K562 (cell line): ENCODE results near the gene PDE8B. TPM values are rescaled to one million over a fixed set of nuclear protein-coding genes. Genes with fewer than 3 reads are reported as not detected.
"Not testable (repeated sequence)": the region's sequence is repeated elsewhere in the genome, so short reads cannot be mapped to it uniquely, and the experiment has no call there.

Experiments
- ATAC-seq: fragments of 200-7000 bp; cut with Tn5 transposase; 3 replicates; pipeline ENCODE4 v1.9.1; 2020; ENCODE audit warnings: moderate library complexity
- BruUV-seq: library from RNA; stranded (reverse); fragments of 400-500 nt; replicated peaks from 2 replicates; lab custom pipeline; 2021; lab: Mats Ljungman, UMichigan
- CTCF ChIA-PET: fragments of 300-600 bp; formaldehyde crosslinking; extraction: SDS; loops from one replicate; lab custom pipeline; 2021; ENCODE audit warnings: low intra/inter-chr PET ratio; lab: Yijun Ruan, JAX
- POLR2A ChIA-PET: fragments of 300-600, 350-650 bp; sonication (Branson Sonifier 250); formaldehyde crosslinking; extraction: SDS; loops from one replicate; lab custom pipeline; 2021; ENCODE audit warnings: antibody characterized with exemption, inconsistent platforms; lab: Yijun Ruan, JAX
- DNase-seq, 4 experiments: peaks; one replicate each; pipeline versions ENCODE4 v3.0.0 to v3.0.0-alpha.2; 2011 to 2018; ENCODE audit warnings: low spot score in 3 of 4, mixed read lengths in 3 of 4; ENCODE audit errors: extremely low read depth in 1 of 4
- FAIRE-seq: peaks from 2 replicates; lab custom pipeline; 2011; peaks lifted over from hg19 to GRCh38; lab: Jason Lieb, UNC
- H2AFZ ChIP-seq: 2 replicates; pipeline ENCODE4 v1.6.0; 2011; ENCODE audit warnings: low read depth, low read length, control low read depth, inconsistent platforms
- H3K27ac ChIP-seq: fragments of 200-600 bp; 3 replicates; pipeline ENCODE4 v1.8.0; 2011; ENCODE audit warnings: low read depth, mild to moderate bottlenecking, control low read depth, inconsistent platforms, low read length, moderate library complexity, mixed read lengths; ENCODE audit errors: extremely low read depth
- H3K27me3 ChIP-seq, 2 experiments: fragments of 300-600 bp in 1 of 2; 2 replicates in 1 of 2; 3 replicates in 1 of 2; pipeline versions ENCODE4 v1.6.0 to v1.8.0; 2011; ENCODE audit warnings: inconsistent platforms in 2 of 2, low read length in 2 of 2, mild to moderate bottlenecking in 1 of 2, mixed read lengths in 1 of 2, moderate library complexity in 1 of 2; ENCODE audit not compliant: control insufficient read depth in 2 of 2, insufficient read depth in 2 of 2
- H3K36me3 ChIP-seq: fragments of 300-600 bp; 3 replicates; pipeline ENCODE4 v1.8.0; 2011; ENCODE audit warnings: mild to moderate bottlenecking, low read length, inconsistent platforms; ENCODE audit not compliant: control insufficient read depth, insufficient read depth
- H3K4me1 ChIP-seq, 2 experiments: fragments of 200-600 bp in 1 of 2; replicated peaks in 1 of 2; 2 replicates in 1 of 2; 3 replicates in 1 of 2; pipeline versions ENCODE4 v1.5.1 to v1.8.0; 2011; ENCODE audit warnings: inconsistent platforms in 2 of 2, low read length in 2 of 2, mild to moderate bottlenecking in 1 of 2, mixed read lengths in 1 of 2, moderate library complexity in 1 of 2; ENCODE audit not compliant: control insufficient read depth in 2 of 2, insufficient read depth in 2 of 2
- H3K4me2 ChIP-seq: 2 replicates; pipeline ENCODE4 v1.6.1; 2011; ENCODE audit warnings: low read length, control low read depth, inconsistent platforms, mixed read lengths; ENCODE audit not compliant: insufficient read depth
- H3K4me3 ChIP-seq: fragments of 200-600 bp; sonication (generic), shearing (Covaris generic); 2 replicates; pipeline ENCODE4 v1.5.1; 2016; ENCODE audit warnings: control low read depth, inconsistent platforms
- H3K79me2 ChIP-seq: fragments of 200-600 bp; 3 replicates; pipeline ENCODE4 v1.8.0; 2011; ENCODE audit warnings: low read length, inconsistent platforms; ENCODE audit not compliant: control insufficient read depth, insufficient read depth
- H3K9ac ChIP-seq, 2 experiments: 2 replicates each; pipeline versions ENCODE4 v1.6.0 to v1.6.1; 2011; ENCODE audit warnings: low read depth in 2 of 2, low read length in 2 of 2, control low read depth in 1 of 2, inconsistent platforms in 1 of 2, mild to moderate bottlenecking in 1 of 2, mixed read lengths in 1 of 2; ENCODE audit not compliant: insufficient read depth in 1 of 2
- H3K9me1 ChIP-seq: one replicate; pipeline ENCODE4 v1.6.0; 2011; ENCODE audit warnings: inconsistent platforms, mild to moderate bottlenecking, low read length, moderate library complexity; ENCODE audit not compliant: control insufficient read depth, insufficient read depth
- H3K9me3 ChIP-seq: replicated peaks from 2 replicates; pipeline ENCODE4 v1.5.1; 2011; ENCODE audit warnings: low read depth, low read length, inconsistent platforms; ENCODE audit not compliant: control insufficient read depth, insufficient read depth
- H4K20me1 ChIP-seq: replicated peaks from 2 replicates; pipeline ENCODE4 v1.6.1; 2011; ENCODE audit warnings: low read length, inconsistent platforms, mixed read lengths; ENCODE audit not compliant: control insufficient read depth, insufficient read depth
- KDM1A ChIP-seq, 2 experiments: fragments of 450-650 bp; IDR thresholded peaks; 2 replicates each; pipeline ENCODE4 v1.6.1; 2016; ENCODE audit warnings: mild to moderate bottlenecking in 2 of 2
- ZNF146 ChIP-seq: IDR thresholded peaks from one replicate; pipeline ENCODE4 v1.6.1; 2018; ENCODE audit warnings: missing compliant biosample characterization; ENCODE audit not compliant: unreplicated experiment
- WGBS: fragments of 100-300 bp; shearing (Covaris generic); methylation state at CpG from one replicate; pipeline ENCODE4 v1.1.6; 2016; ENCODE audit warnings: low coverage, mixed read lengths; ENCODE audit not compliant: insufficient coverage; ENCODE audit errors: missing lambda C conversion rate; 5-methylcytosine and 5-hydroxymethylcytosine counted together
- in situ Hi-C: fragments of 300-500 bp; cut with MboI; formaldehyde crosslinking; loops from 4 replicates; pipeline ENCODE4 v1.15.0; 2018; ENCODE audit warnings: inconsistent platforms, mixed read lengths
- intact Hi-C: fragments of 100-400 bp; cut with micrococcal nuclease; formaldehyde crosslinking; loops from 2 replicates; pipeline ENCODE4 v1.14.2; 2022
- polyA plus RNA-seq, 8 experiments: library from polyadenylated mRNA; depleted of rRNA in 4 of 8; stranded (reverse) in 5 of 8; unstranded in 3 of 8; fragments of >200 nt; fragmentation: Nextera tagmentation in 2 of 8; fragmentation: Illumina TruSeq in 1 of 8; extraction: Ambion mirVana in 2 of 8; extraction: Trizol in 1 of 8; gene quantifications; 2 replicates each; pipeline versions ENCODE4 v1.2.1 to v1.2.3, GENCODE V29; 2011 to 2014; ENCODE audit warnings: inconsistent platforms in 1 of 8, missing spikeins in 1 of 8
- total RNA-seq, 7 experiments: library from RNA; depleted of rRNA in 6 of 7; stranded (reverse); fragments of >200 nt in 6 of 7; fragmentation: Illumina TruSeq in 2 of 7; extraction: Trizol in 2 of 7; gene quantifications; 2 replicates each; pipeline versions ENCODE4 v1.2.1 to v1.2.3, GENCODE V29; 2011 to 2021; ENCODE audit warnings: low replicate concordance in 1 of 7

The PDE8B gene
- total and polyA plus RNA-seq, 9 of the 15 experiments (the other 6 are each of a cell fraction or from before 2014, with no cell fraction given), result 0.15 to 0.28 TPM; not detected in 7

DNA sequence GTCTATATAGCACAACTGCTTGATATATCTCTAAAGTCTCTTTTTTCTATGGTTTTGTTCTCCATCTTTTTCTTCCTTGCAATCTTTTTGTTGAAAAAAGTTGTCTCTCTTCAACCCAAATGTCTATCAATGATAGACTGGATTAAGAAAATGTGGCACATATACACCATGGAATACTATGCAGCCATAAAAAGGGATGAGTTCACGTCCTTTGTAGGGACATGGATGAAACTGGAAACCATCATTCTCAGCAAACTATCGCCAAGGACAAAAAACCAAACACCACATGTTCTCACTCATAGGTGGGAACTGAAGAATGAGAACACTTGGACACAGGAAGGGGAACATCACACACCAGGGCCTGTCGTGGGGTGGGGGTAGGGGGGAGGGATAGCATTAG is 258.4 kb downstream of the PDE8B start:
- ATAC-seq, H2AFZ ChIP-seq, H3K4me2 ChIP-seq, H3K27ac ChIP-seq, DNase-seq, POLR2A ChIA-PET, in situ Hi-C loops, H4K20me1 ChIP-seq, H3K27me3 ChIP-seq, H3K9ac ChIP-seq, H3K36me3 ChIP-seq, H3K4me1 ChIP-seq, H3K4me3 ChIP-seq, H3K79me2 ChIP-seq, intact Hi-C loops, H3K9me3 ChIP-seq, H3K9me1 ChIP-seq, BruUV-seq, FAIRE-seq, CTCF ChIA-PET: not testable (repeated sequence)
- WGBS, result 60% methylated on average over 1 of the region's 3 CpGs
- TF ChIP-seq KDM1A (IDR thresholded peaks at IDR 0.05) (0 out of 4 replicates have a peak, but pooled peaks of 1 of the 2 experiments have one; percentile 7), ZNF146 (CRISPR knock-in tag) (peak; percentile 60)
- TF ChIP-seq, all 486 proteins: peak for 2; not testable (repeated sequence) for 484

GRCh38 chr5:77475041-77475440 is 264.6 kb downstream of the PDE8B start:
- POLR2A ChIA-PET, result interaction anchor here (1.0 kb wide), 1 partner anchor 10 kb away, joined by 3 read pairs; no protein-coding TSS in a partner anchor
- intact Hi-C loops, H3K27me3 ChIP-seq, BruUV-seq, in situ Hi-C loops, H3K4me3 ChIP-seq, H3K79me2 ChIP-seq, H2AFZ ChIP-seq, H3K4me1 ChIP-seq, DNase-seq, H4K20me1 ChIP-seq, H3K4me2 ChIP-seq, H3K9me1 ChIP-seq, CTCF ChIA-PET, H3K9me3 ChIP-seq, H3K9ac ChIP-seq, H3K27ac ChIP-seq, FAIRE-seq, H3K36me3 ChIP-seq, ATAC-seq: not testable (repeated sequence)
- WGBS, result 57% methylated on average over 4 of the region's 11 CpGs

Other genes starting within 250 kb of the PDE8B start
- gene AGGF1, start 180.3 kb upstream of the PDE8B start, total RNA-seq (2014; rRNA removed), result 15.6 and 19.8 TPM in 2 replicates
- 14.7 and 17.8 TPM in 2 replicates for gene AGGF1, start 180.3 kb upstream of the PDE8B start, total RNA-seq (2014; rRNA removed; fragmentation: Illumina TruSeq; extraction: Trizol)
- 12.1 and 13.4 TPM in 2 replicates for gene AGGF1, start 180.3 kb upstream of the PDE8B start, total RNA-seq (2015; rRNA removed; fragmentation: Illumina TruSeq; extraction: Trizol)
- gene AGGF1, start 180.3 kb upstream of the PDE8B start, total RNA-seq (2021), result 16.7 and 17.2 TPM in 2 replicates
- 15.6 and 20.4 TPM in 2 replicates for gene AGGF1, start 180.3 kb upstream of the PDE8B start, polyA plus RNA-seq (2011; rRNA removed)
- 10.7 and 12.9 TPM in 2 replicates for gene AGGF1, start 180.3 kb upstream of the PDE8B start, polyA plus RNA-seq (2014; fragmentation: Illumina TruSeq; extraction: Trizol)
- gene AGGF1, start 180.3 kb upstream of the PDE8B start, polyA plus RNA-seq (2014; fragmentation: Nextera tagmentation; extraction: Ambion mirVana), result 1 to 10 TPM; 5.2 to 5.8 TPM
- 10.0 and 12.4 TPM in 2 replicates for gene AGGF1, start 180.3 kb upstream of the PDE8B start, polyA plus RNA-seq (2014; rRNA removed)
- gene ZBED3, start 123.4 kb upstream of the PDE8B start, total RNA-seq (2014; rRNA removed), result not detected in 2 replicates
- gene ZBED3, start 123.4 kb upstream of the PDE8B start, total RNA-seq (2014; rRNA removed; fragmentation: Illumina TruSeq; extraction: Trizol), result not detected in 2 replicates
- not detected in 2 replicates for gene ZBED3, start 123.4 kb upstream of the PDE8B start, total RNA-seq (2015; rRNA removed; fragmentation: Illumina TruSeq; extraction: Trizol)
- gene ZBED3, start 123.4 kb upstream of the PDE8B start, total RNA-seq (2021), result 0.04 TPM in 1 of 2 replicates, not detected in the other
- gene ZBED3, start 123.4 kb upstream of the PDE8B start, polyA plus RNA-seq (2011; rRNA removed), result 0.01 TPM in 1 of 2 replicates, not detected in the other
- gene ZBED3, start 123.4 kb upstream of the PDE8B start, polyA plus RNA-seq (2014; fragmentation: Illumina TruSeq; extraction: Trizol), result 0.01 TPM in 1 of 2 replicates, not detected in the other
- under 1 TPM; 0.01 to 0.03 TPM for gene ZBED3, start 123.4 kb upstream of the PDE8B start, polyA plus RNA-seq (2014; fragmentation: Nextera tagmentation; extraction: Ambion mirVana)
- gene ZBED3, start 123.4 kb upstream of the PDE8B start, polyA plus RNA-seq (2014; rRNA removed), result not detected in 2 replicates